HL-60/S4 treated with phorbol 12-myristate 13-acetate at 8.2 ng/mL for 4 days and 3 days (cell line): ENCODE measurements around the gene OSBPL10.

Experiments
- in situ Hi-C: fragments of 300-500 bp; cut with MboI; formaldehyde crosslinking; loops from 2 replicates; pipeline ENCODE4 v1.15.0; 2022; ENCODE audit warnings: low sequenced_read_pairs

OSBPL10 gene

DNA sequence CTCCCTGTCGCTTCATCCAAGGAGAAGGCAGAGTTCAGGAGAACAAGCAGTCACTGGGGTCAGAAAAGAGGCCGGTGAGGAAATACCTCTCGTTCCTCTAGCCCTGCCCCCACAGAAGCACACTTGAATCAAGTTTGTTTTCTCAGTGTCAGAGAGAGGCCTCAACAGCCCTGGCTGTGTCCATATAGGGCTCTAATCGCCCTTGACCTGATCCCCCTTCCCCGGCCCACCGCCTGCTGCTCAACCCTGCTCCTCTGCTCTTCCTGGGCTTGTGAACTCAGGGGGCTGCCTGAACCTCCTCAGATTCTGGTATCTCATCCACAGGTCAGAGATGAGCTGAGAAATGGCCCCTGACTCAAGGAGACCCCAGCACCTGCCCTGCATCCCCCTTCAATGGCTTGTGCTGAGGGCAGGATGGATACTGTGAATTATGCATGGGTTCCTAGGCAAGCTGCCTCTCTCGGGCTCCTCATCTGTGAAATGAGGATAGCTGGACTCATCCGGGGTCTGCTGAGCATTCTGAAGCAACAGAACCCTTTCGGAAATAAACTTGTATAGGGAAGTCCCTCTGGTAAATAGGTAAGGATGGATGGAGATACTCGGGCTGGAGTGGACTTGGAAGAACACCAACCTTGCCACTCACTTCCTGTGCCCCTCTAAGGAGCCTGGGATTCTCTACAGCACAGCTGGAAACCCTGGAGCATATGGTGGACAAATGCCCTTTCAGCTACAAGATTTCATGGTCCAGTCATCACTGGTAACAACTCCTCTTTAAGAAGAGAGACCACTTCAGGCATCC lies 300.8 kb downstream of the OSBPL10 start:
- in situ Hi-C loops, result no loop called here

DNA sequence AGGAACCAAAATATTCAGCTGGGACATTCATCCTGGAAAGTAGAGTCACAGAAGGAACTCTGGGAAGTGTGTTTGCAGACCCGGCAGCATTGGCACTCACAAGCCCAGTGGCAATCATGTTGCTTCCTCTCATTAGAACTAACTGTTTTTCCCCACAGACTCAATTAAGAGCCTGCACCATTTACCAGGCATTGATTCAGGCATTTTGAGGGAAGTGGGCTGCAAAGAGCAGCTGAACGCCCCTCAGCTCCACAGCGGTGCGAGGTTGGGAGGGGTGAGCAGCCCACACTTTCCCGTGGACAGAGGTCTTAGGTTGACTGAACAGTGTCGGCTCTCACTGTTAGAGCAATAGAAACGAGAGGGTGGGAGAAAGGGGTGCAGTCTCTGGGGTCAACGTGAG lies 304.5 kb downstream of the OSBPL10 start:
- in situ Hi-C loops, result no loop called here

DNA sequence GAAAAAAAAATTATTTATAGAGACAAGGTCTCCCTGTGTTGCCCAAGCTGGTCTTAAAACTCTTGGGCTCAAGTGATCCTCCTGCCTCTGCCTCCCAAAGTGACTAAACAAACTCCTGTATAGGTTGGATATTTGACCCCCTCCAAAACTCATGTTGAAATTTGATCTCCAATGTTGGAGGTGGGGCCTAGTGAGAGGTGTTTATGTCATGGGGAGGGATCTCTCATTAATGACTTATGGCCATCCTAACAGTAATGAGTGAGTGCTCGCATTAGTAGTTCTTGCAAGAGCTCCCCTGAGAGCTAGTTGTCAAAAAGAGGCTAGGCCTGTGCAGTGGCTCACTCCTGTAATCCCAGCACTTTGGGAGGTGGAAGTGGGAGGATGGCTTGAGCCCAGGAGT lies 307.1 kb downstream of the OSBPL10 start:
- in situ Hi-C loops, result no loop called here

DNA sequence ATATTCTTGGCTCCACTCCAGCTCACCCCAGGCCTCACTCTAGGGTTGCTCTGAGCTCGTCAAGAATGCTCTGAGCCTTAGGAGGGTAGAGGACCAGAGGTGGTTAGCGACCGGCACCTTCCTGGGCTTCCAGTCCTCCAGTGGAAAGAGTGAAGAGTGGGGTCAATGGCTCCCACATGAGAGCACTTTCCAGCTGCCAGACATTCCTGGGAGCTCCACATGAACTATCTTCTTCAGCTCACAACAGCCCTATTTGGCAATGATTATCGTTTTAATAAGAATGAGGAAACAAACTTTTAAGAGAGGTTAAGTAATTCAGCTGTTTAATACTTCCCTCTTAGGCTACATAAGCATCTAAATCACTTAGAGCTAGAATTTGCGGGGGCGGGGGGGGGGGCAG lies 309.1 kb downstream of the OSBPL10 start:
- in situ Hi-C loops, result no loop called here

- in situ Hi-C loops, result no loop called here
Observed at GRCh38 chr3:31671451-31671850, 309.6 kb downstream of the OSBPL10 start.

DNA sequence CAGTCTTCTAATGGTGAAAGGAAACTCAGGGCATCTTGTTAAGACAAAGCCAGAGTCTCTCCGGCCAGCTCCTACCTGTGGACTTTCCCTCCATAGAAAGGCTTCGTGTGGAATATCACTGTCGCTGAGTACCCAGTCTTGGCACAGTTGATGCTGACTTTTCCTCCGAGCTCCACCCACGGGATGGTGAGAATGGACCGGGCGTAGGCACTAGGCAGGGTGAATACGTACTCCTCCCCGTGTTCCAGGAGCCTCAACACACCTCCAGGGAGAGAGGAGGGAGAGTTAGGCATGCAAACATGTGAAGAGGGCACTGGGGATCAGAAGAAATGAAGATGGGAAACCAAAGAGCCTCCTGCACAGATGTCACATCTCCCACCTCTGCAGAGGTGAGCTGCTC lies 310.3 kb downstream of the OSBPL10 start:
- in situ Hi-C loops, result no loop called here

GRCh38 chr3:31670136-31670535 lies 310.9 kb downstream of the OSBPL10 start:
- in situ Hi-C loops, result no loop called here

GRCh38 chr3:31668242-31668641 lies 312.8 kb downstream of the OSBPL10 start:
- in situ Hi-C loops, result no loop called here

DNA sequence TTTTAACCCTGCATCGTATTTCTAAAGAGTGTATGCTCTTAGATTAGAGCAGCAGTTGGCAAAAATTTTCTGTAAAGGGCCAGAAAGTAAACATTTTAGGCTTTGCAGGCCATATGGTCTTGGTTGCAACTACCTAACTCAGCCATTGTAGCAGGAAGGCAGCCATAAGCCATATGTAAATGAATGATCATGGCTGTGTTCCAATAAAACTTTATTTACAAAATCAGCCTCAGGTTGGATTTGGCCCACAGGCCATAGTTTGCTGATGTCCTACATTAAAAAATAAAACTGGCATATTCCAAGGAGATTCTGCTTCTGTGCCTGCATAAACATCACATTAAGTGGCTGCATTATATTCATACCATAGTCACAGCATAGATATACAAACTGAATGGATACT lies 313.5 kb downstream of the OSBPL10 start:
- in situ Hi-C loops, result no loop called here

GRCh38 chr3:31664031-31664430 lies 317.0 kb downstream of the OSBPL10 start:
- in situ Hi-C loops, result no loop called here

- in situ Hi-C loops, result no loop called here
Observed at GRCh38 chr3:31661993-31662670, 318.9 kb downstream of the OSBPL10 start.

DNA sequence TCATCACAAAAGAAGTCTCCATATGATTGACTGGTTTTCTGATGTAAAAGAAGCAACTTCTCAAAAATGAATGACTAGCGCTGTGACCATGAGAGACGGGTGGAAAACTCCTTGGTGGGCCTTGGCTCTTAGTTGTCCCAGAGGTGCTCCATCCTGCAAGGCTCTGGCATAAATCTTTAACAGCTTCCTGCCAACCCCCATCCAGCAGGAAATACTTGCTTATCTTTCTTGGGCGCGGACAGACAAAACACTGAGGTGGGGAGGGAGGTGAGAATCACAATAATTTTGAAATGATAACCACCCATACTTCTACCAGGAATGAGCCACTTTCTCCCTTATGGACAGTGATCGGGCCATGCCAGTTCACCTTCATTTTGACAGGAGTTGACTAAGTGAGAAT lies 319.8 kb downstream of the OSBPL10 start:
- in situ Hi-C loops, result no loop called here

GRCh38 chr3:31659246-31659645 lies 321.8 kb downstream of the OSBPL10 start:
- in situ Hi-C loops, result no loop called here

- in situ Hi-C loops, result no loop called here
Observed at GRCh38 chr3:31654998-31655397, 326.1 kb downstream of the OSBPL10 start.

GRCh38 chr3:31653464-31653863 lies 327.6 kb downstream of the OSBPL10 start:
- in situ Hi-C loops, result no loop called here

DNA sequence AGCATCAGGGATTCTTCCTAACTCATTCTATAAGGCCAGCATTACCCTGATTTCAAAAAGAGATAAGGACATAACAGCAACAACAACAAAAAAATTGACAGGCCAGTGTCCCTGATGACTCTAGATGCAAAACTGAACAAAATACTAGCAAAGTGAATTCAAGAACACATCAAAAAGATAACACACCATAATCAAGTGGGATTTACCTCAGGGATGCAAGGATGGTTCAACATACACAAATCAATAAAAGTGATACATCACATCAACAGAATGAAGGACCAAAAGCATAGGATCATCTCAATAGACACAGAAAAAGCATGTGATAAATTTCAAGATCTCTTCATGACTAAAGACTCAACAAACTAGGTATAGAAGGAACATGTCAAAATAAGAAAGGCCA lies 328.8 kb downstream of the OSBPL10 start:
- in situ Hi-C loops, result no loop called here

GRCh38 chr3:31648286-31648968 lies 332.6 kb downstream of the OSBPL10 start:
- in situ Hi-C loops, result no loop called here

- in situ Hi-C loops, result no loop called here
Observed at GRCh38 chr3:31645256-31645655, 335.8 kb downstream of the OSBPL10 start.

GRCh38 chr3:31639828-31640227 lies 341.2 kb downstream of the OSBPL10 start:
- in situ Hi-C loops, result no loop called here

DNA sequence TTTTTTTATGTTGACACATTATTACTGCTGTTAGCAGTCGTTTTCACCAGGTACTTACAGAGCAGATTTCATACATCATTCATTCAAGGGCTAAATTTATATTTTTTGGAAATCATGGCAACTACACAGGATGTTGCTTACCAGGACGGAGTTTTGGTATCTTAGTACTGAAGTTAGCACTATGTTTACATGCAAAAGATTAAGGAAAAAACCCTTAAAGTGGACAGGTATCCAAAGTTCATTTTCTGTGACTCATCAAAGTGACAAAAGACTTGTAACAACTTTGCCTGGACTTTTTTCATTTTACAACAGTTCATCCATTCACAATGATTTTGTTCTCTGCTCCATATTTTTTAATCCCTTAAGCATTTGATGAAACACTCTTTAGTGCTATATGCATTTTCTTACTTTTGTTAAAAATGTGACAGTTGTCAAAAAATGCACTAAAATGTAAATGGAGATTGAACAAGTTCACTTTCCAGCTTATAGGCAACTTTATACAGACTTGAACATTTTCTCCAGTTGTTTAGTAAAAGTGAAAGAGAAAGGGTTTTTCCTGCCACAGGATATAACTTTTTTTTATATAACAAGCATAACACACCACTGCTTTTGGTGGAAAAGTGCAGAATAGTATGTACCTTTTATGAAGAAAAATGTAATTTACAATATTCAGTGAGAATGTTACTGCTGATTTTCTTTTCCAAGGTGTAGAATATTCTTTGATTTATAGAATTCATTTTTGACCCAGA lies 344.2 kb downstream of the OSBPL10 start:
- in situ Hi-C loops, result no loop called here

GRCh38 chr3:31636049-31636448 lies 345.0 kb downstream of the OSBPL10 start:
- in situ Hi-C loops, result no loop called here
